ENCODE measurements around the gene TRIM2. TPM values are rescaled to one million over a fixed set of nuclear protein-coding genes. Genes with fewer than 3 reads are reported as not detected.
"Not testable (repeated sequence)": the region's sequence is repeated elsewhere in the genome, so short reads cannot be mapped to it uniquely, and the experiment has no call there.

The TRIM2 gene
- total RNA-seq, 2 experiments from 2014 or later, result 0.06 to 0.29 TPM

GRCh38 chr4:153198719-153199118, 5.5 kb upstream of the TRIM2 start:
- POLR2A ChIA-PET, result interaction anchor here (1.1 kb wide), 1 partner anchor 40 kb away, joined by 3 read pairs; no protein-coding TSS in a partner anchor
- Histone ChIP-seq H3K9me2 (ENCODE audit: insufficient read depth, low read length) (no peaks in the 10 kb centered on the region), H3K4me2 (ENCODE audit: low read length) (no peak overlapping the region), H4K20me1 (ENCODE audit: insufficient read depth, low read length) (no peaks in the 10 kb centered on the region), H3K9me3 (ENCODE audit: low read length) (no peaks in the 10 kb centered on the region), H2AFZ (ENCODE audit: low read length) (no peak overlapping the region), H3K4me3 (ENCODE audit: low read depth, low read length, poor library complexity, severe bottlenecking) (no peak overlapping the region), H3K36me3 (ENCODE audit: insufficient read depth, low read length) (no peaks in the 10 kb centered on the region), H3K4me1 (ENCODE audit: insufficient read depth, low read length, poor library complexity, severe bottlenecking) (no peaks in the 10 kb centered on the region), H3K27ac (ENCODE audit: low read depth, low read length, poor library complexity, severe bottlenecking) (no peak overlapping the region), H3K79me2 (ENCODE audit: insufficient read depth, low read depth, low read length) (no peaks in the 10 kb centered on the region)
- intact Hi-C loops (cut with micrococcal nuclease; ENCODE audit: unreplicated experiment), result no loop called here
- no TSS peak for BruUV-seq (replicated peaks)
- TF ChIP-seq EZH2phosphoT487 (IDR thresholded peaks at IDR 0.05; ENCODE audit: borderline replicate concordance, low read depth, low read length), result no peak
- TF ChIP-seq CTCF (conservative IDR thresholded peaks at IDR 0.05; ENCODE audit: low read length), result no peak
- CTCF ChIA-PET (ENCODE audit: unreplicated experiment), result no interaction called here
- no peak for DNase-seq (ENCODE audit: low spot score)

GRCh38 chr4:153203746-153204145, 497 bp upstream of the TRIM2 start:
- H2AFZ ChIP-seq (ENCODE audit: low read length); H3K9me2 ChIP-seq (ENCODE audit: insufficient read depth, low read length); BruUV-seq (replicated peaks); H3K4me3 ChIP-seq (ENCODE audit: low read depth, low read length, poor library complexity, severe bottlenecking); intact Hi-C loops (cut with micrococcal nuclease; ENCODE audit: unreplicated experiment); DNase-seq (ENCODE audit: low spot score); H3K27ac ChIP-seq (ENCODE audit: low read depth, low read length, poor library complexity, severe bottlenecking); H3K9me3 ChIP-seq (ENCODE audit: low read length); H3K79me2 ChIP-seq (ENCODE audit: insufficient read depth, low read depth, low read length); H3K4me1 ChIP-seq (ENCODE audit: insufficient read depth, low read length, poor library complexity, severe bottlenecking); H4K20me1 ChIP-seq (ENCODE audit: insufficient read depth, low read length); H3K36me3 ChIP-seq (ENCODE audit: insufficient read depth, low read length); H3K4me2 ChIP-seq (ENCODE audit: low read length): not testable (repeated sequence)
- POLR2A ChIA-PET, result interaction anchor here (0.6 to 1.3 kb wide), 3 partner anchors 46 to 235 kb away, joined by 3 to 6 read pairs (median 4); no protein-coding TSS in a partner anchor
- CTCF ChIA-PET (ENCODE audit: unreplicated experiment), result interaction anchor here (0.7 kb wide), 1 partner anchor 387 kb away, joined by 4 read pairs; no protein-coding TSS in a partner anchor

GRCh38 chr4:153204728-153205648, 745 bp downstream of the TRIM2 start:
- CTCF ChIA-PET (ENCODE audit: unreplicated experiment), result interaction anchor here (0.6 kb wide), 1 partner anchor 538 kb away, joined by 3 read pairs; no protein-coding TSS in a partner anchor
- no peak overlapping the region for H3K4me3 ChIP-seq (ENCODE audit: low read depth, low read length, poor library complexity, severe bottlenecking)

More at GRCh38 chr4:153204728-153205648, 745 bp downstream of the TRIM2 start:
- Histone ChIP-seq H3K36me3 (ENCODE audit: insufficient read depth, low read length) (no peaks in the 10 kb centered on the region), H3K27ac (ENCODE audit: low read depth, low read length, poor library complexity, severe bottlenecking) (no peak overlapping the region), H3K79me2 (ENCODE audit: insufficient read depth, low read depth, low read length) (no peaks in the 10 kb centered on the region), H4K20me1 (ENCODE audit: insufficient read depth, low read length) (no peaks in the 10 kb centered on the region), H3K4me2 (ENCODE audit: low read length) (no peak overlapping the region), H3K4me1 (ENCODE audit: insufficient read depth, low read length, poor library complexity, severe bottlenecking) (no peaks in the 10 kb centered on the region), H2AFZ (ENCODE audit: low read length) (no peak overlapping the region), H3K9me3 (ENCODE audit: low read length) (no peaks in the 10 kb centered on the region), H3K9me2 (ENCODE audit: insufficient read depth, low read length) (no peaks in the 10 kb centered on the region)
- intact Hi-C loops (cut with micrococcal nuclease; ENCODE audit: unreplicated experiment), result no loop called here
- DNase-seq (ENCODE audit: low spot score), result no peak
- POLR2A ChIA-PET, result interaction anchor here (0.8 to 1.3 kb wide), 2 partner anchors 25 to 47 kb away, joined by 3 to 4 read pairs; no protein-coding TSS in a partner anchor
- no TSS peak for BruUV-seq (replicated peaks)
- no peak for TF ChIP-seq CTCF (conservative IDR thresholded peaks at IDR 0.05; ENCODE audit: low read length)
- no peak for TF ChIP-seq EZH2phosphoT487 (IDR thresholded peaks at IDR 0.05; ENCODE audit: borderline replicate concordance, low read depth, low read length)
